ENCODE data around the gene ZXDC. TPM values are rescaled to one million over a fixed set of nuclear protein-coding genes. Genes with fewer than 3 reads are reported as not detected.

The ZXDC gene
- total and polyA plus RNA-seq, 2 donors from 2014 or later, result 11.4 to 44.8 TPM

DNA sequence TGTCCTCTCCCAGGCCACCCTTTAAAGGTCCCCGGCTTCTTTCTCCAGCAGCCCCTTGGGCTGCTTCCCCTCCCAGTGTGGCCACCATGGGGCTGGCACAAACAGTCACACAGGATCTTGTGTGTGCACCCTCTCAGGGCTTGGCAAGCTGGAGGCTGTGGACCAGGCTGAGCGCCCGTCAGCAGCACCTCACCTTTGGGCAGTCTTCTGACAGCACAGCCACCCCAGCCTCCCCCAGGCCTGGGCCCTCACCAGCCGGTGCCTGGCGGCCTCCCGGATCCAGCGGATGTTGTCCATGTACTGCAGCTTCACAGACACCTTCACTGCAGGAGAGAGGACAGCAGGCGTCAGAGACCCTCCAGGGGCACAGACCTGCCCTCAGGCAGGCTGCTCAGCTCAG lies 20.1 kb upstream of the ZXDC start:
- H3K27me3 ChIP-seq (ENCODE audit: control insufficient read depth, insufficient read depth, low read length), result no peaks in the 10 kb centered on the region
- no peaks in the 10 kb centered on the region for H3K9me3 ChIP-seq (ENCODE audit: control insufficient read depth in 2 of 3, insufficient read depth in 1 of 3, low read length in 3 of 3)
- no peaks in the 10 kb centered on the region for H3K4me1 ChIP-seq (ENCODE audit: control insufficient read depth in 2 of 3, insufficient read depth in 2 of 3, low read depth in 1 of 3, low read length in 3 of 3)
- no peak overlapping the region for H3K27ac ChIP-seq (ENCODE audit: low read depth in 2 of 2, low read length in 2 of 2)
- FAIRE-seq (no peak), DNase-seq (peak in 1 of 5 donors; percentile 68)
- no peak overlapping the region for H3K4me3 ChIP-seq (ENCODE audit: low read length in 3 of 3)
- no peak for TF ChIP-seq CTCF (IDR thresholded peaks at IDR 0.05; ENCODE audit: borderline replicate concordance, extremely low read depth, insufficient read depth)
- intact Hi-C loops (cut with DNase I), result no loop called here
- H3K9ac ChIP-seq (ENCODE audit: low read length in 3 of 3), result no peak overlapping the region
- H3K36me3 ChIP-seq (ENCODE audit: control insufficient read depth in 2 of 3, insufficient read depth in 3 of 3, low read length in 3 of 3), result no peaks in the 10 kb centered on the region

DNA sequence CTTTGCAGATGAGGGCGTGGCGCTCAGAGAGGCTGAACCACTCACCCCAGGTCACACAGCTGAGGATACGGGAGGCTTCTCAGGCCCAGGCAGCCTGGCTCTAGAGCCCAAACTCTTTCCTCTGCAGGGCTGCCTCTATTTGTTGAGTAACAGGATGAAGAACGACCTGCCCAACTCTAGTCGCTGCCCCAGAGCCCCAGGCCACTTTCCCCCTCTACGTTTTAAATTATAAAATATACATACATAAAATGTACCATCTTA lies 19.2 kb upstream of the ZXDC start:
- FAIRE-seq, result no peak

DNA sequence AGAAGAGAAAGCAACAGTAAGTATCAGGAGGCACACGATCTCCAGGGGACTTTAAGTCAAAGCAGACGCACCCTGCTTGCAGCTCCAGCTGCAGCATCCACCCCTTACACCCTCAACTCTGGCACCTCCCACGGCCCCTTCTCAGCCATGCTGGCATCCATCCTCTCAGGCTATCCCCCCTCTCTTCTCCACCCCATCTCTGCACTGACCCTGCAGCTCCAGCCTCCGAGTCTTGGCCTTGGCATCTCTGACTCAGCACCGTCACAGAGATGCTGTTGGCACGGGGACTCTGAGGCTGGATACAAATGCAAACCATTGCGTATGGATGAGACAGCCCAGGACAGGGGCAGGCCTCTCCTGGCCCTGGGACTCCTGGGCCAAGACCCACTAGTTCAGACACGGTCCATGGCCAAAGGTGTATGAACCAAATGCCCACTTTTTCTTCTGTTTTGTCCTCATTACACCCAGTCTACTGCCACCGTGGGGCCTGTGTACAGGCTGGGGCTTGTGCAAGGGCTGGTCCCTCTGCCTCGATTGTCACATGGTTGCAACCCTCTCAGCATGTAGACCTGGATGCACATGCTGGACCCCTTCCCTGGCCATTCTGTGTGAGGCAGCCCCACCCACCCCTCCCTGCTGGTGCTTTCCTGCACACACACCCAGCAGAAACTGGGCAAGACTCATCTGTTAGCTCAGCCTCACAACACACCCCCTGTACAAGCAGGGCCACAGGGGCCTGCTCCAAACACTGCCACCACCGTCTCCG lies 18.7 kb upstream of the ZXDC start:
- H3K36me3 ChIP-seq (ENCODE audit: control insufficient read depth in 2 of 3, insufficient read depth in 3 of 3, low read length in 3 of 3), result no peaks in the 10 kb centered on the region
- TF ChIP-seq CTCF (IDR thresholded peaks at IDR 0.05; ENCODE audit: borderline replicate concordance, extremely low read depth, insufficient read depth), result no peak
- H3K4me1 ChIP-seq (ENCODE audit: control insufficient read depth in 2 of 3, insufficient read depth in 2 of 3, low read depth in 1 of 3, low read length in 3 of 3), result no peaks in the 10 kb centered on the region
- H3K4me3 ChIP-seq (ENCODE audit: low read length in 3 of 3), result no peak overlapping the region
- H3K9ac ChIP-seq (ENCODE audit: low read length in 3 of 3), result no peak overlapping the region
- intact Hi-C loops (cut with DNase I), result no loop called here
- H3K27ac ChIP-seq (ENCODE audit: low read depth in 2 of 2, low read length in 2 of 2), result no peak overlapping the region
- H3K27me3 ChIP-seq (ENCODE audit: control insufficient read depth, insufficient read depth, low read length), result no peaks in the 10 kb centered on the region
- peak in 1 of 5 donors; percentile 35 for DNase-seq
- FAIRE-seq, result no peak
- no peaks in the 10 kb centered on the region for H3K9me3 ChIP-seq (ENCODE audit: control insufficient read depth in 2 of 3, insufficient read depth in 1 of 3, low read length in 3 of 3)

More for the DNA sequence above, 19.2 kb upstream of the ZXDC start:
- H3K27ac ChIP-seq (ENCODE audit: low read depth in 2 of 2, low read length in 2 of 2), result no peak overlapping the region
- no peaks in the 10 kb centered on the region for H3K9me3 ChIP-seq (ENCODE audit: control insufficient read depth in 2 of 3, insufficient read depth in 1 of 3, low read length in 3 of 3)
- H3K4me1 ChIP-seq (ENCODE audit: control insufficient read depth in 2 of 3, insufficient read depth in 2 of 3, low read depth in 1 of 3, low read length in 3 of 3), result no peaks in the 10 kb centered on the region
- H3K4me3 ChIP-seq (ENCODE audit: low read length in 3 of 3), result no peak overlapping the region
- H3K9ac ChIP-seq (ENCODE audit: low read length in 3 of 3), result no peak overlapping the region
- no peaks in the 10 kb centered on the region for H3K27me3 ChIP-seq (ENCODE audit: control insufficient read depth, insufficient read depth, low read length)
- intact Hi-C loops (cut with DNase I), result no loop called here
- peak in 1 of 5 donors; percentile 46 for DNase-seq
- no peaks in the 10 kb centered on the region for H3K36me3 ChIP-seq (ENCODE audit: control insufficient read depth in 2 of 3, insufficient read depth in 3 of 3, low read length in 3 of 3)
- no peak for TF ChIP-seq CTCF (IDR thresholded peaks at IDR 0.05; ENCODE audit: borderline replicate concordance, extremely low read depth, insufficient read depth)

- H3K9ac ChIP-seq (ENCODE audit: low read length in 3 of 3), result no peak overlapping the region
- no peaks in the 10 kb centered on the region for H3K27me3 ChIP-seq (ENCODE audit: control insufficient read depth, insufficient read depth, low read length)
- no peaks in the 10 kb centered on the region for H3K9me3 ChIP-seq (ENCODE audit: control insufficient read depth in 2 of 3, insufficient read depth in 1 of 3, low read length in 3 of 3)
- H3K36me3 ChIP-seq (ENCODE audit: control insufficient read depth in 2 of 3, insufficient read depth in 3 of 3, low read length in 3 of 3), result no peaks in the 10 kb centered on the region
- DNase-seq, result peak in 1 of 5 donors; percentile 42
- H3K4me3 ChIP-seq (ENCODE audit: low read length in 3 of 3), result no peak overlapping the region
- no peak for TF ChIP-seq CTCF (IDR thresholded peaks at IDR 0.05; ENCODE audit: borderline replicate concordance, extremely low read depth, insufficient read depth)
- H3K4me1 ChIP-seq (ENCODE audit: control insufficient read depth in 2 of 3, insufficient read depth in 2 of 3, low read depth in 1 of 3, low read length in 3 of 3), result no peaks in the 10 kb centered on the region
- no peak overlapping the region for H3K27ac ChIP-seq (ENCODE audit: low read depth in 2 of 2, low read length in 2 of 2)
- intact Hi-C loops (cut with DNase I), result no loop called here
- FAIRE-seq, result no peak
Measured at GRCh38 chr3:126493739-126494138, 18.0 kb upstream of the ZXDC start.
